ENCODE measurements around the gene SBNO2. TPM values are rescaled to one million over a fixed set of nuclear protein-coding genes. Genes with fewer than 3 reads are reported as not detected.

Gene SBNO2
- total RNA-seq, 1 donor from 2014 or later, result 32.5 TPM

DNA sequence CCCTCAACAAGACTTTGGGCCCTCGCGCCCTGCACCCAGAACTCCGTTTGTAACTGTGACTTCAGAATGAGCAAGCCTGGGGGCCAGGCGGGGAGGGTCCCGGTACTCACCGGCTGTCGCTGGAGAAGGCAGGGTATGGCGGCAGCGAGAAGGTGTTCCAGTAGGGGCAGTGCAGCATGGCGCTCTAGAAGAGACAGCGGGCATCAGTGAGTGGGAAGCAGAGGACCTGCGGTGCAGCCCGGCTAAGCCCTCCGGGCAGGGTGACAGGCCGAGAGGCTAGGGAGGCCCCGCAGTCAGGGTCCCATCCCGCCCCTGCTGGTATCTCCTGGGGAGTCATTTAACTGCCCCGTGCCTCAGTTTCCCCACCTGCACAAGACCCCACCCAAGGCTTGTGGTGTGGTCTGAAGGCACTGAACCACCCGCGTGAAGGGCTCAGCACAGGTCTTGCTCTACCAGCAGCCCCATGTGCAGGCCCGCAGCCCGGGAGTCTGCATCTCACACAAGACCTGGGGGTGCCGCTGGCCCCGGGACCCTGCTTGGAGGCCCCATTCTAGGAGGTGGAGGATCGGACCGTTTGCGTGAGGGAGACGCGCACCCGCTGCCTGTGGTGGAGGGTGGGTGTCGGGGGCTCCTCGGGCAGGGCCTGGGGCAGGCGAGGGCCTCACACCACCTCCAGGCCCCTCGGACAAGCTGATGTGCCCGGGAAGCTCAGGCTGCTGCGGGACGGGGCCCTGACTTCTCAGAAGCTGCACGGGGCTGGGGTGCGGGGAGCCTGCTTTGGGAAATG, 24.6 kb downstream of the SBNO2 start:
- TF ChIP-seq, protein P1, sequence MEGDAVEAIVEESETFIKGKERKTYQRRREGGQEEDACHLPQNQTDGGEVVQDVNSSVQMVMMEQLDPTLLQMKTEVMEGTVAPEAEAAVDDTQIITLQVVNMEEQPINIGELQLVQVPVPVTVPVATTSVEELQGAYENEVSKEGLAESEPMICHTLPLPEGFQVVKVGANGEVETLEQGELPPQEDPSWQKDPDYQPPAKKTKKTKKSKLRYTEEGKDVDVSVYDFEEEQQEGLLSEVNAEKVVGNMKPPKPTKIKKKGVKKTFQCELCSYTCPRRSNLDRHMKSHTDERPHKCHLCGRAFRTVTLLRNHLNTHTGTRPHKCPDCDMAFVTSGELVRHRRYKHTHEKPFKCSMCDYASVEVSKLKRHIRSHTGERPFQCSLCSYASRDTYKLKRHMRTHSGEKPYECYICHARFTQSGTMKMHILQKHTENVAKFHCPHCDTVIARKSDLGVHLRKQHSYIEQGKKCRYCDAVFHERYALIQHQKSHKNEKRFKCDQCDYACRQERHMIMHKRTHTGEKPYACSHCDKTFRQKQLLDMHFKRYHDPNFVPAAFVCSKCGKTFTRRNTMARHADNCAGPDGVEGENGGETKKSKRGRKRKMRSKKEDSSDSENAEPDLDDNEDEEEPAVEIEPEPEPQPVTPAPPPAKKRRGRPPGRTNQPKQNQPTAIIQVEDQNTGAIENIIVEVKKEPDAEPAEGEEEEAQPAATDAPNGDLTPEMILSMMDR (conservative IDR thresholded peaks at IDR 0.05), result no peak
- no peaks in the 10 kb centered on the region for H3K9me3 Mint-ChIP-seq
- H3K36me3 Mint-ChIP-seq (ENCODE audit: low read depth), result peaks cover 5% of the 10 kb centered on the region
- peaks cover 3% of the 10 kb centered on the region for H3K4me1 Mint-ChIP-seq
- no peak overlapping the region for H3K27ac Mint-ChIP-seq (ENCODE audit: unreplicated experiment)
- H3K27me3 Mint-ChIP-seq (ENCODE audit: low read depth), result no peaks in the 10 kb centered on the region
- no peak for DNase-seq (ENCODE audit: low read depth, low spot score)
- H3K4me3 Mint-ChIP-seq, result no peak overlapping the region

DNA sequence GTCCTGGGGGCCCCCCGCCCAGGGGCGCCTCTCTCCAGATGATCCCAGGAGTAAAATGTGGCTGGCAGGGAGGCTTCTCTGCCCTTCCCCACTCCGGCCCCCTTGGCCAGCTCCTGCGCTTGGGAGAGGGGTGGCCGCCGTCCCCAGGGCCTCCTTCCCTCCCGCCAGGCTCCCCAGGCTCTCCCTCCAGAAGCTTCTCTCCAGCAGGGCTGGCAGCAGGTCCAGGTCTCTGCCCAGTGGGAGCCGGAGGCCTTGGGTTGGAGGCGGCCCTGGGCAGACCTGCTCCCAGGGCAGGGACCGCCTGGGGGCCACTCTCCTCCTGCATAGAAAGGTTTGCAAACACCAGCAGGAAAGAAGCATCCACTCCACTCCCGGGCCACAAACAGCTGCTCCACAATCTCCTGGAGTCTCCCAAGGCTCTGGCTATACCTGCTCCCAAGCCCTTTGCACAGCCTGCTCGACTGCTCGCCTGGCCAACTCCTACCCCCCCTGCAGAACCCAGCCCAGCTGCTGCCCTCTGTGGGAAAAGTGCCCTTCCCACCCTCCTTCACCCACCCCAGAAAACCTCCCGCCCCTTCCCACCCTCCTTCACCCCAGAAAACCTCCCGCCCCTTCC, 26.0 kb downstream of the SBNO2 start:
- H3K27ac Mint-ChIP-seq (ENCODE audit: unreplicated experiment), result no peak overlapping the region
- no peaks in the 10 kb centered on the region for H3K27me3 Mint-ChIP-seq (ENCODE audit: low read depth)
- no peak overlapping the region for H3K4me3 Mint-ChIP-seq

DNA sequence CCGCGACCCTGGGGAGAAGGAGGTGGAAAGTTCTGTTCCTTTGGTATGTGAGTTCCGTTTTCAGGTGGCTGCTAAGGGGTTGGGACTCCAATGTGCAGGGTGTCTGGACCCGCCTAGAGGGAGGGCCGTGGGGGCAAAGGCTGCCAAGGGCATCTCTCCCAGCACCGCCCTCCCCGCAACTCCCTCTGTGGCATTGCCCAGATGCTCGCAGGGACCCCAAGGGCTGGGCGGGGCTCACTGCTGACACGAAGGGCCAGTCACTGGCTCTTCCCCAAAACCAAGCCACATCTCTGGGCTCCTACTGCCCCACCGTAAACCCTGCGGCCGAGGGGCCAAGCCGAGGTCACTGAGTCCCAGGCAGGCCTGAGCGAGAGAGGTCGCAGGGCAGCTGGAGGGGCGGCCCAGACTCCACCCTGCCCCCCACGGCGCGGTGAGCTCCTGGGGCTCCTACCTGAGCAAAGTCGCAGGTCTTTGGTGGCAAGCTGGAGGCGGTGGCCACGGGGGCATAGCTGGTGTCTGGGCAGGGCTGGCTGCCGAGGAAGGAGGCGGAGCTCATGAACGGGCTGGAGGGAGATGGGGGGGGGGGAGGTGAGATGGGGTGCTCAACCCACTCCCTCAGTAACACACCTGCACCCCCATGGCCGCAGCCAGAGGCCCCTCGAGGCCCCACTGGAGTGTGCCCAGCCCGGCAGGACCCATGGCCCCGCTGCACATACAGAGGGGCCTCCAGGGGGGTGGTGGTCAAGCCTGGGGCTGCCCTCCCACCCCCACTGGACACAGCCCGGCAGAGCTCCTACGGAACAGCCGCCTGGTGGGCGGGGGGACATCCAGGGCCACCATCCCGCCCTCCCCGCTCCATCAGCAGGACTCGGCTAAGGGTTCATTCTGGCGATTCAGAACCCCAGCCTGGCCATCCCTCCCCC, 26.9 kb downstream of the SBNO2 start:
- DNase-seq (ENCODE audit: low read depth, low spot score), result no peak
- no peaks in the 10 kb centered on the region for H3K27me3 Mint-ChIP-seq (ENCODE audit: low read depth)
- H3K36me3 Mint-ChIP-seq (ENCODE audit: low read depth), result peaks cover 16% of the 10 kb centered on the region
- peaks cover 1% of the 10 kb centered on the region for H3K9me3 Mint-ChIP-seq
- no peak overlapping the region for H3K27ac Mint-ChIP-seq (ENCODE audit: unreplicated experiment)
- H3K4me1 Mint-ChIP-seq, result peaks cover 4% of the 10 kb centered on the region
- TF ChIP-seq, protein P1 (conservative IDR thresholded peaks at IDR 0.05), result no peak
- H3K4me3 Mint-ChIP-seq, result no peak overlapping the region

More for the DNA sequence above, 26.0 kb downstream of the SBNO2 start:
- Mint-ChIP-seq H3K4me1 (peaks cover 4% of the 10 kb centered on the region), H3K36me3 (ENCODE audit: low read depth) (peaks cover 12% of the 10 kb centered on the region), H3K9me3 (no peaks in the 10 kb centered on the region)
- DNase-seq (ENCODE audit: low read depth, low spot score), result no peak
- TF ChIP-seq, protein P1 (conservative IDR thresholded peaks at IDR 0.05), result no peak

DNA sequence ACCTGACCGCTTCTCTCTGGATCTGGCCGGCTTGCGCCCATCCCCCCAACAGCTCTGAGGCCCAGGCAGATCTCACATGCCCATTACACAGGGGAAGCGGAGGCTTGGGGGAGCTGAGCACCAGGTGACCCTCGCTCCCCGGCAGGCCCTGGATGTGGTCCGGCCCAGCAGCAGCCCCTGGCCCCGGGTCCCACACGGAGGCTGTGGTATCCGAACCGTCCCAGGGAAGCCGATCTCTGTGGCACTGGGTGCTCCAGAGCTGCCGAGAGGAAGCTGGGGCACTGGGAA, 27.7 kb downstream of the SBNO2 start:
- peaks cover 4% of the 10 kb centered on the region for H3K4me1 Mint-ChIP-seq
- no peaks in the 10 kb centered on the region for H3K27me3 Mint-ChIP-seq (ENCODE audit: low read depth)
- no peak overlapping the region for H3K27ac Mint-ChIP-seq (ENCODE audit: unreplicated experiment)
- H3K36me3 Mint-ChIP-seq (ENCODE audit: low read depth), result peaks cover 20% of the 10 kb centered on the region
- TF ChIP-seq, protein P1 (conservative IDR thresholded peaks at IDR 0.05), result no peak
- DNase-seq (ENCODE audit: low read depth, low spot score), result no peak
- no peak overlapping the region for H3K4me3 Mint-ChIP-seq
- H3K9me3 Mint-ChIP-seq, result peaks cover 4% of the 10 kb centered on the region

DNA sequence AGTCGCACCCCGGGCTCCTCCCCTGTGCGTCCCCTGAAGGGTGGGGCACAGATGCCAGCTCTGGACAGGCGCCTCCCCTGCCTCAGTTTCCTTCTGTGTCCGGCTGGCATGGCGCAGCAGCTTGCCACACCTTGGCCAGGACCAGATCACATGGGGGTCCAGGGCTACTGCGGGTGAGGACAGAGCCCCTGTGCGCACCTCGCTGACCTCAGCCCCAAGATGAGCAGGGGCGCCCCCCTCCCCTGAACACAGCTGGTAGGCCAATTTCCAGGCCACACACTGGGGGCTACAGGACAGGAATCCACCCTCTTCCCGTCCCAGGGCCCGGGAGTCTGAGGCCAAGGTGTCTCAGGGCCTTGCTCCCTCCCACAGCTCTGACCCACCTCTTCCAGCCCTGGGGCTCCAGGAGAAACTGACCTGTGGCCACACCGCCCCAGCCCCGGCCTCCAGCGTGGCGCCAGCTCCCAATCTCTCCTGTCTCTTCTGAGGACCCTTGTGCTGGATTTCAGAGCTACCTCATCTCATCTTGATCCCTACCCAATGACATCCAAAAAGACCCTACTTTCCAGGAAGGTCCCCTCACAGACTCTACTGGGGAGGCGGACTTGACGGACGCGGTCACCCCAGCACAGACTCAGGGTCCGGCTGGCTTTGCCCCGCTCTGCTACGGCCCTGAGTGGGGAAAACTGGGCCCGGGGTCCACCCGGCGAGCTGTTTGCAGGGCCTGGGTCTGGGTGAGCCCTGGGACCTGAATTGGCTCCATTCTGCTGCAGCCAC, 28.2 kb downstream of the SBNO2 start:
- TF ChIP-seq, protein P1 (conservative IDR thresholded peaks at IDR 0.05), result no peak
- no peak for DNase-seq (ENCODE audit: low read depth, low spot score)
- H3K27me3 Mint-ChIP-seq (ENCODE audit: low read depth), result no peaks in the 10 kb centered on the region
- H3K4me1 Mint-ChIP-seq, result peaks cover 4% of the 10 kb centered on the region
- H3K9me3 Mint-ChIP-seq, result peaks cover 4% of the 10 kb centered on the region
- no peak overlapping the region for H3K27ac Mint-ChIP-seq (ENCODE audit: unreplicated experiment)
- peaks cover 20% of the 10 kb centered on the region for H3K36me3 Mint-ChIP-seq (ENCODE audit: low read depth)
- H3K4me3 Mint-ChIP-seq, result no peak overlapping the region

Data from neural crest cell (in vitro differentiated cells).